K562 (cell line): ENCODE data around the gene LRRK2.

ENCODE experiments used
- DACH1 ChIP-seq: fragments of 450-650 bp; IDR thresholded peaks from 2 replicates; pipeline ENCODE4 v1.6.1; 2018; ENCODE audit not compliant: partially characterized antibody
- MED1 ChIP-seq: sonication (generic); formaldehyde crosslinking; IDR thresholded peaks from 2 replicates; pipeline ENCODE4 v1.8.1; 2023; ENCODE audit warnings: missing genetic modification reagents, borderline replicate concordance
- POLR2A ChIP-seq: fragments of 450-650 bp; conservative IDR thresholded peaks from 2 replicates; pipeline ENCODE4 v1.6.1; 2016
- ZBTB1 ChIP-seq: sonication (generic); formaldehyde crosslinking; IDR thresholded peaks from 2 replicates; pipeline ENCODE4 v1.8.1; 2023; ENCODE audit warnings: missing genetic modification reagents, low read depth, mild to moderate bottlenecking, borderline replicate concordance
- ZZZ3 ChIP-seq: fragments of 450-650 bp; IDR thresholded peaks from 2 replicates; pipeline ENCODE4 v1.6.1; 2016; ENCODE audit warnings: antibody characterized with exemption, mild to moderate bottlenecking, moderate library complexity
- TF ChIP-seq, protein P1 (sequence below), 3 experiments: IDR thresholded peaks in 2 of 3; conservative IDR thresholded peaks in 1 of 3; 2 replicates each; pipeline ENCODE4 v1.5.1; 2011 to 2012; ENCODE audit warnings: low read length in 3 of 3, mild to moderate bottlenecking in 3 of 3, control low read depth in 2 of 3, improper control_type of control experiment in 1 of 3, inconsistent platforms in 1 of 3, low read depth in 1 of 3, mixed read lengths in 1 of 3, moderate library complexity in 1 of 3; ENCODE audit not compliant: insufficient read depth in 2 of 3
- TF ChIP-seq, protein P2 (sequence below): sonication (generic); formaldehyde crosslinking; IDR thresholded peaks from 2 replicates; pipeline ENCODE4 v1.8.0; 2022; ENCODE audit warnings: mild to moderate bottlenecking, missing genetic modification reagents
- TF ChIP-seq, protein P3 (sequence below): sonication (generic); formaldehyde crosslinking; IDR thresholded peaks from 2 replicates; pipeline ENCODE4 v1.8.1; 2023; ENCODE audit warnings: mild to moderate bottlenecking, missing genetic modification reagents

DNA sequence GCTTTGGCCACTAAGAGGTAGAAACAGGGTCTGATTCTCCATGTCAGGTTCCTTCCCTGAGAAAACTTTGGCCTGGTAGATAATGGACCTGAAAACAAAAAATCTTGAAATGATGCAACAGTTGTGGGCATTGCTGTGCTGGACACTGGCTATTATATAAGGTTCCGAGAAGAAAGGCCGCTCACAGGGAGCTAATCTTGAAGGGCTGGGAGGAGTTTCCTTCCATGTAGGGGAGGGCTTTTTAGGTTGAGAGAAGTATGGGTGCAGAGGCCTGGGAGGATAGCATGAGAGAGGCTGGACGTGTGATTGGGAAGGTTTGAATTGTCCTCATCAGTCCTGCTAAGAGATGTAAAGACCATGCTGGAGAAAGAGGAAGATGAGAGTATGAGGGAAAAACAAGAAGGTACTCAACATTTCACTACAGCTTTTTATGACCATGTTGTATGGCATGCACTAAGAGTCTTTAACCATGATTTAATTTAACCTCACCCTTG lies 11.6 kb downstream of the LRRK2 start:
- TF ChIP-seq, protein P1, sequence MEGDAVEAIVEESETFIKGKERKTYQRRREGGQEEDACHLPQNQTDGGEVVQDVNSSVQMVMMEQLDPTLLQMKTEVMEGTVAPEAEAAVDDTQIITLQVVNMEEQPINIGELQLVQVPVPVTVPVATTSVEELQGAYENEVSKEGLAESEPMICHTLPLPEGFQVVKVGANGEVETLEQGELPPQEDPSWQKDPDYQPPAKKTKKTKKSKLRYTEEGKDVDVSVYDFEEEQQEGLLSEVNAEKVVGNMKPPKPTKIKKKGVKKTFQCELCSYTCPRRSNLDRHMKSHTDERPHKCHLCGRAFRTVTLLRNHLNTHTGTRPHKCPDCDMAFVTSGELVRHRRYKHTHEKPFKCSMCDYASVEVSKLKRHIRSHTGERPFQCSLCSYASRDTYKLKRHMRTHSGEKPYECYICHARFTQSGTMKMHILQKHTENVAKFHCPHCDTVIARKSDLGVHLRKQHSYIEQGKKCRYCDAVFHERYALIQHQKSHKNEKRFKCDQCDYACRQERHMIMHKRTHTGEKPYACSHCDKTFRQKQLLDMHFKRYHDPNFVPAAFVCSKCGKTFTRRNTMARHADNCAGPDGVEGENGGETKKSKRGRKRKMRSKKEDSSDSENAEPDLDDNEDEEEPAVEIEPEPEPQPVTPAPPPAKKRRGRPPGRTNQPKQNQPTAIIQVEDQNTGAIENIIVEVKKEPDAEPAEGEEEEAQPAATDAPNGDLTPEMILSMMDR (IDR thresholded peaks at IDR 0.05 in 2 of 3, conservative IDR thresholded peaks at IDR 0.05 in 1 of 3; ENCODE audit: insufficient read depth in 2 of 3, low read depth in 1 of 3, low read length in 3 of 3): no peak
- TF ChIP-seq ZZZ3 (no peak), MED1 (CRISPR knock-in tag) (no peak), POLR2A (no peak), DACH1 (no peak), ZBTB1 (no peak)
- TF ChIP-seq, protein P2, sequence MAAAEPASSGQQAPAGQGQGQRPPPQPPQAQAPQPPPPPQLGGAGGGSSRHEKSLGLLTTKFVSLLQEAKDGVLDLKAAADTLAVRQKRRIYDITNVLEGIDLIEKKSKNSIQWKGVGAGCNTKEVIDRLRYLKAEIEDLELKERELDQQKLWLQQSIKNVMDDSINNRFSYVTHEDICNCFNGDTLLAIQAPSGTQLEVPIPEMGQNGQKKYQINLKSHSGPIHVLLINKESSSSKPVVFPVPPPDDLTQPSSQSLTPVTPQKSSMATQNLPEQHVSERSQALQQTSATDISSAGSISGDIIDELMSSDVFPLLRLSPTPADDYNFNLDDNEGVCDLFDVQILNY (CRISPR knock-in tag): no peak
- TF ChIP-seq, protein P3, sequence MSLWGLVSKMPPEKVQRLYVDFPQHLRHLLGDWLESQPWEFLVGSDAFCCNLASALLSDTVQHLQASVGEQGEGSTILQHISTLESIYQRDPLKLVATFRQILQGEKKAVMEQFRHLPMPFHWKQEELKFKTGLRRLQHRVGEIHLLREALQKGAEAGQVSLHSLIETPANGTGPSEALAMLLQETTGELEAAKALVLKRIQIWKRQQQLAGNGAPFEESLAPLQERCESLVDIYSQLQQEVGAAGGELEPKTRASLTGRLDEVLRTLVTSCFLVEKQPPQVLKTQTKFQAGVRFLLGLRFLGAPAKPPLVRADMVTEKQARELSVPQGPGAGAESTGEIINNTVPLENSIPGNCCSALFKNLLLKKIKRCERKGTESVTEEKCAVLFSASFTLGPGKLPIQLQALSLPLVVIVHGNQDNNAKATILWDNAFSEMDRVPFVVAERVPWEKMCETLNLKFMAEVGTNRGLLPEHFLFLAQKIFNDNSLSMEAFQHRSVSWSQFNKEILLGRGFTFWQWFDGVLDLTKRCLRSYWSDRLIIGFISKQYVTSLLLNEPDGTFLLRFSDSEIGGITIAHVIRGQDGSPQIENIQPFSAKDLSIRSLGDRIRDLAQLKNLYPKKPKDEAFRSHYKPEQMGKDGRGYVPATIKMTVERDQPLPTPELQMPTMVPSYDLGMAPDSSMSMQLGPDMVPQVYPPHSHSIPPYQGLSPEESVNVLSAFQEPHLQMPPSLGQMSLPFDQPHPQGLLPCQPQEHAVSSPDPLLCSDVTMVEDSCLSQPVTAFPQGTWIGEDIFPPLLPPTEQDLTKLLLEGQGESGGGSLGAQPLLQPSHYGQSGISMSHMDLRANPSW: no peak
